ENCODE data around the gene EXOG. TPM values are rescaled to one million over a fixed set of nuclear protein-coding genes. Genes with fewer than 3 reads are reported as not detected.
"Not testable (repeated sequence)": the region's sequence is repeated elsewhere in the genome, so short reads cannot be mapped to it uniquely, and the experiment has no call there.

EXOG gene
- total RNA-seq, 2 donors from 2014 or later = 22.0 to 22.8 TPM

GRCh38 chr3:38563070-38563885, 67.1 kb downstream of the EXOG start:
- ATAC-seq (no peak), DNase-seq (ENCODE audit: low spot score in 2 of 2) (peak in 1 of 2 donors; percentile 42)
- no peaks in the 10 kb centered on the region for H3K36me3 Mint-ChIP-seq
- H3K9me3 Mint-ChIP-seq = no peaks in the 10 kb centered on the region
- peak overlapping the region in 1 of 2 donors; percentile 14 for H3K27ac Mint-ChIP-seq

- peak in 1 of 2 donors; percentile 2 for DNase-seq (ENCODE audit: low spot score in 2 of 2)
- no peak for ATAC-seq
- no peaks in the 10 kb centered on the region for H3K36me3 Mint-ChIP-seq
- H3K27ac Mint-ChIP-seq = no peak overlapping the region
- no peaks in the 10 kb centered on the region for H3K9me3 Mint-ChIP-seq
These were observed 67.7 kb downstream of the EXOG start for GRCh38 chr3:38563886-38564270.

GRCh38 chr3:38564631-38565338, 68.6 kb downstream of the EXOG start:
- no peak for ATAC-seq
- Mint-ChIP-seq H3K9me3 (no peaks in the 10 kb centered on the region), H3K36me3 (no peaks in the 10 kb centered on the region)

GRCh38 chr3:38565339-38566214, 69.4 kb downstream of the EXOG start:
- Mint-ChIP-seq H3K36me3 (no peaks in the 10 kb centered on the region), H3K9me3 (no peaks in the 10 kb centered on the region), H3K27ac (peak overlapping the region in 1 of 2 donors; percentile 33)
- ATAC-seq = no peak
- peak in 1 of 2 donors; percentile 34 for DNase-seq (ENCODE audit: low spot score in 2 of 2)

More at GRCh38 chr3:38564631-38565338, 68.6 kb downstream of the EXOG start:
- DNase-seq (ENCODE audit: low spot score in 2 of 2) = peak in 1 of 2 donors; percentile 33
- H3K27ac Mint-ChIP-seq = no peak overlapping the region

- peak in 1 of 2 donors; percentile 49 for DNase-seq (ENCODE audit: low spot score in 2 of 2)
- ATAC-seq = no peak
- Mint-ChIP-seq H3K36me3 (no peaks in the 10 kb centered on the region), H3K27ac (peak overlapping the region in 1 of 2 donors; percentile 33), H3K9me3 (no peaks in the 10 kb centered on the region)
These were observed 70.0 kb downstream of the EXOG start for GRCh38 chr3:38566215-38566528.

GRCh38 chr3:38566794-38567193, 70.7 kb downstream of the EXOG start:
- DNase-seq (ENCODE audit: low spot score in 2 of 2) = peak in 1 of 2 donors; percentile 25
- not testable (repeated sequence) for H3K27ac Mint-ChIP-seq, ATAC-seq, H3K36me3 Mint-ChIP-seq, H3K9me3 Mint-ChIP-seq

- ATAC-seq = no peak
- no peaks in the 10 kb centered on the region for H3K36me3 Mint-ChIP-seq
- DNase-seq (ENCODE audit: low spot score in 2 of 2) = no peak
- no peak overlapping the region for H3K27ac Mint-ChIP-seq
- no peaks in the 10 kb centered on the region for H3K9me3 Mint-ChIP-seq
These were observed 71.4 kb downstream of the EXOG start for GRCh38 chr3:38567498-38567897.

- ATAC-seq = no peak
- H3K27ac Mint-ChIP-seq = no peak overlapping the region
These were observed 77.0 kb downstream of the EXOG start for GRCh38 chr3:38573111-38573510.

GRCh38 chr3:38573556-38573955, 77.4 kb downstream of the EXOG start:
- Mint-ChIP-seq H3K36me3 (peaks cover 0 to 6% of the 10 kb centered on the region in 2 donors), H3K9me3 (no peaks in the 10 kb centered on the region), H3K27ac (no peak overlapping the region)
- no peak for ATAC-seq
- DNase-seq (ENCODE audit: low spot score in 2 of 2) = no peak

More at GRCh38 chr3:38573111-38573510, 77.0 kb downstream of the EXOG start:
- DNase-seq (ENCODE audit: low spot score in 2 of 2) = no peak
- peaks cover 0 to 6% of the 10 kb centered on the region in 2 donors for H3K36me3 Mint-ChIP-seq
- no peaks in the 10 kb centered on the region for H3K9me3 Mint-ChIP-seq

- Mint-ChIP-seq H3K27ac (peak overlapping the region in 1 of 2 donors; percentile 36), H3K36me3 (peaks cover 0 to 6% of the 10 kb centered on the region in 2 donors), H3K9me3 (no peaks in the 10 kb centered on the region)
- ATAC-seq (no peak), DNase-seq (ENCODE audit: low spot score in 2 of 2) (no peak)
These were observed 78.5 kb downstream of the EXOG start for GRCh38 chr3:38574411-38575278.

- no peak for DNase-seq (ENCODE audit: low spot score in 2 of 2)
- ATAC-seq = no peak
These were observed 79.2 kb downstream of the EXOG start for GRCh38 chr3:38575279-38575843.

More at GRCh38 chr3:38575279-38575843, 79.2 kb downstream of the EXOG start:
- Mint-ChIP-seq H3K9me3 (no peaks in the 10 kb centered on the region), H3K27ac (no peak overlapping the region), H3K36me3 (peaks cover 0 to 6% of the 10 kb centered on the region in 2 donors)

Other genes starting within 250 kb of the EXOG start
- gene SLC22A13, start 230.5 kb upstream of the EXOG start, total RNA-seq = 1 to 10 TPM in 1 of 2 donors, under 1 TPM in 1; 0.11 to 1.1 TPM
- not detected for gene SLC22A14, start 214.0 kb upstream of the EXOG start, total RNA-seq
- 1 to 10 TPM; 2.3 to 9.8 TPM for gene XYLB, start 149.6 kb upstream of the EXOG start, total RNA-seq
- 1 to 10 TPM; 7.9 to 8.4 TPM for gene ACVR2B, start 42.5 kb upstream of the EXOG start, total RNA-seq
- gene SCN5A, start 153.3 kb downstream of the EXOG start, total RNA-seq = under 1 TPM; 0.18 to 0.66 TPM